ENCODE results near the gene RIT1.

DNA sequence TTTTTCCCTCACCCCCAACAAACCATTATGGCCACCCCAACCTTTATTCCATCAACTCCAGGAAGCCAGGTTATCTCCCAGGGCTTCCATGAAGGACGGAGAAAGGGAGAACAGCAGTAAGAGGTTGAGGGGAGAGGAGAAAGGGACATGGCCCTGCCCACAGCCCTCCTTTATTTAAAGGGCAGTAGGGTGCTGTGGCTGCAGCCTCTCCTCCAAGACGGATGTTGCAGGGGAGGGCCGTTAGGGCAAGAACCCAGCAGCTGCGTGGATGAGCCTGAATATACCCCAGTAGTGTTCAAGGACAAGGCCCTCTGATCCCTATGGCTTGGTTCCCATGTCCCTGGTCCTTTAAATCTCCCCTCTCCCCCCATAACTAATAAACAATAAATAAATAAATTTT is 36.1 kb upstream of the RIT1 start:
- TF ChIP-seq POLR2AphosphoS5 (IDR thresholded peaks at IDR 0.05), result no peak
- TF ChIP-seq POLR2A (IDR thresholded peaks at IDR 0.05), result no peak
- TF ChIP-seq, protein P1, sequence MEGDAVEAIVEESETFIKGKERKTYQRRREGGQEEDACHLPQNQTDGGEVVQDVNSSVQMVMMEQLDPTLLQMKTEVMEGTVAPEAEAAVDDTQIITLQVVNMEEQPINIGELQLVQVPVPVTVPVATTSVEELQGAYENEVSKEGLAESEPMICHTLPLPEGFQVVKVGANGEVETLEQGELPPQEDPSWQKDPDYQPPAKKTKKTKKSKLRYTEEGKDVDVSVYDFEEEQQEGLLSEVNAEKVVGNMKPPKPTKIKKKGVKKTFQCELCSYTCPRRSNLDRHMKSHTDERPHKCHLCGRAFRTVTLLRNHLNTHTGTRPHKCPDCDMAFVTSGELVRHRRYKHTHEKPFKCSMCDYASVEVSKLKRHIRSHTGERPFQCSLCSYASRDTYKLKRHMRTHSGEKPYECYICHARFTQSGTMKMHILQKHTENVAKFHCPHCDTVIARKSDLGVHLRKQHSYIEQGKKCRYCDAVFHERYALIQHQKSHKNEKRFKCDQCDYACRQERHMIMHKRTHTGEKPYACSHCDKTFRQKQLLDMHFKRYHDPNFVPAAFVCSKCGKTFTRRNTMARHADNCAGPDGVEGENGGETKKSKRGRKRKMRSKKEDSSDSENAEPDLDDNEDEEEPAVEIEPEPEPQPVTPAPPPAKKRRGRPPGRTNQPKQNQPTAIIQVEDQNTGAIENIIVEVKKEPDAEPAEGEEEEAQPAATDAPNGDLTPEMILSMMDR (IDR thresholded peaks at IDR 0.05), result no peak
- TF ChIP-seq EP300 (IDR thresholded peaks at IDR 0.05), result no peak
